GM11168 (cell line): Measurements from ENCODE around the gene TSPAN18.

Source experiments
- in situ Hi-C: fragments of 300-500 bp; cut with MboI; formaldehyde crosslinking; loops from one replicate; pipeline ENCODE4 v1.12.0; 2022; ENCODE audit warnings: low sequenced_read_pairs; ENCODE audit not compliant: unreplicated experiment

Gene TSPAN18, protein sequence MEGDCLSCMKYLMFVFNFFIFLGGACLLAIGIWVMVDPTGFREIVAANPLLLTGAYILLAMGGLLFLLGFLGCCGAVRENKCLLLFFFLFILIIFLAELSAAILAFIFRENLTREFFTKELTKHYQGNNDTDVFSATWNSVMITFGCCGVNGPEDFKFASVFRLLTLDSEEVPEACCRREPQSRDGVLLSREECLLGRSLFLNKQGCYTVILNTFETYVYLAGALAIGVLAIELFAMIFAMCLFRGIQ

GRCh38 chr11:44726283-44727113, at the start of gene TSPAN18:
Gene TSPAN18, plus strand, starts transcription at chr11:44726962. Its CDS starts 179,455 bp downstream, at chr11:44906417.
- in situ Hi-C loops: loop anchor here (5.0 kb wide), 1 partner anchor 191 kb away; no protein-coding TSS in a partner anchor

DNA sequence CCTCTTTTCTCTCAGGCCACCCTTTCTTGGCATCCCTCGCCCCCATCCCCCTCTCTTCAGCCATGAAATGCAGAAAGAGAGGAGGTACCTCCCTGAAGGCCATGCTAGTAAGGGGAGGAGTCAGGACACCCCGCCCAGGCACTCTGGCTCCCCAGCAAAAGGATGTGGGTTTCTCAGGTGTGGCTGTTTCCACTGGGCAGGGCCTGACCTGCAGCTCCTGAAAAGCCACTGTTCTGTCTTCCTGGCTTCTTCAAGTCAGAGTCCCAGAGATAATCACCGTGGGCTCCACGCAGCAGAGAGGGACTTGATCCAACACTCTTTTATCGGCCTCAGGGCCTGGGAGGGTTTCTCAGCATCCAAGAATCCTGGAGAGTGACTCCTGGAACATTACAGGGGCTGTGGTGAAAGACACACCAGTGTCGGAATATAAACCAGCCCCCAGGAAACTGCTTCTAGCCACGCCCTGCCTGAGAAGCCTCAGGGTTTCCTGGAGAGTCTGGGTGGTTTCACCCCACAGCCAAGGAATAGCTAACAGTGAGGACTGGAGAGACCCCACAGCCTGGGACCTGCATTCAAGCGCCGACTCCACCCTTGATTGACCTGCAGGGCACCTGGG, 45.7 kb upstream of the TSPAN18 start:
- in situ Hi-C loops: no loop called here

DNA sequence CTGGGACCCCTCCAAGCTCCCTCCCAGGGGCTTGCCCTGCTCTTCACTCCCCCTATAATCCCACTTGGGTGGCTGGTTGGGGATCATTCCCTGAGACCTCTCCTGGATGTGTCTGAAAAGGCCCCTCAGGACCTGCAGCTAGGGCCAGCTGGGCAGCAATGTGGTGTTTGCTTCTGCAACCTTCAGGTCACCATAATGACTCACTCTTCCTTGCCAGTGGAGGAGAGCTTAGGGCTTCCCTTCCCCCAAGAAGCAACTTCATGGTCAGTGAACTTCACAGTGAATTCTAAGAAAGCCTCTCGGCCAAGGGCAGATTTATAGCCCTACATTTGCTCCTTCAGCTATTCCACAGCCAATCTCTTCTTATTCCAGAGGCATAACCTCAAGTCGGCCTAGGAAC, 45.1 kb upstream of the TSPAN18 start:
- in situ Hi-C loops: no loop called here

DNA sequence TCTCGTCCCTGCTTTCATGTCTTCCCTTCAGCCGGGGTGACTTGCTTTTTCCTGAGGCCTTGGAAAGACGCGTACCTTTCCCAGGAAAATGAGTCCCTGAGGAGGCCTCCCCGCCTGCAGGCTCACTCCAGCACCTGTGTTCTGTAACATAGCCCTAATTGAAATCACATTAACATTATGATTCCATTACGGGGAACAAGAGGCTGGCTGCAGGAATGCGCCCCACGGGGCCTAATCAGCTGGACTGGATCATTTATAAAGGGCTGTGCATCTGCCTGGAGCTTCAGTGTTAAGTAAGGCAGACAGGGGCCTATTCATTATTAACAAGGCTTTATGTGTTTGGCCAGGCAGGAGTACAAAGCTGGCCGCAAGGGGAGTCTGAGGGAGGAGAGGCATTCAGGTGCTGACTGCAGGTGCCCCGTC, 41.9 kb upstream of the TSPAN18 start:
- in situ Hi-C loops: no loop called here

DNA sequence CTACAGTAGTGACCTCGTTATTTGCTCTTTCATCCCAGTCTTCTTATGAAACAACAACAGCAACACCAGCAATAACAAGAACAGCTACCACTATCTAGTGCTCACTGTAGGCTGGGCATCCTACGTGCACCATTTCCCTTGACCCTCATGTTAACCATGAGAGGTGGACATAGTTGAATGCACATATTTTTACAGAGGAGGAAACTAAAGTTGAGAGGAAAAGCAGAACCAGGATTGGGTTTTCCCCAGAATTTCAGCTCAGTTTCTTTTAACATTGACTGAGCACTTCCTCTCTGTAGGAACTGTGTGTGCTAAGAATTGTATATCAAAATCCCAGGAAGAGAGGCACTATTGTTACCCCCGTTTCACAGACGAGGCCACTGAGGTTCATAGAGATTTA, 39.4 kb upstream of the TSPAN18 start:
- in situ Hi-C loops: no loop called here

DNA sequence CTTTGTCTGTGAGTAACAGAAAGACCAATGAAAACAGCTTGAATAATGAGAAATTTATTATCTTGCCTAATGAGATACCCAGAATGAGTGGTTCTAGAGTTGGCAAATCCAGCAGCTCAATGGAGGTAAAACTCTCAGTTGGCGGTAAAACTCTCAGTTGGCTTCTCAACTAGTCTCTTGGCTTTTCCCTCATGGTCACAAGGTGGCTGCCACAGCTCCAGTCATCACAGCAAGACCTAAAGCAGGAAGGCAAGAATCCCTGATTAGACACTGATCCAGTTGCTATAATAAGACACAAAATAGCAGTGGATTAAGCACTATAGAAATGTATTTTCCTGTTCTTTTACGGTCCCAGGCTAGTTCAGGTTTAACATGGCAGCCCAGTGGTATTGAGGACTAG, 37.5 kb upstream of the TSPAN18 start:
- in situ Hi-C loops: no loop called here

DNA sequence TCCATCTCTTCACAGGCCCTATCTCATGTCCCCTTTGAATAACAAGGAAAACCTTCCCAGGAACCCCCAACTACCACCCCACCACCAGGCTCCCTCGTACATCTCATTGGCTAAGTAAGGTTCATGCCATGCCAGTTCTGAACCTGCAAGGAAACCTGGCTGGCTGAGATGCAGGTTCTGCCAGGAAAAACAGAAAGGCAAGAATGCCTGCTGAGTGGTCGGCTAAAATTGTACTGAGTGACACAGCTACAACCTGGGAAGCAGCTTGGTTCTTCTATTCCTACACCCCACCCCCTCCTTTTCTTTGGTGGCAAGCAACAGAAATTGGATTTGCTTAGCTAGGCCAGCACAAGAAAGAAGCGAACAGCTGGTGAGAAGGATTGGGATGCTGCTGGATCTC, 36.1 kb upstream of the TSPAN18 start:
- in situ Hi-C loops: no loop called here

- in situ Hi-C loops: no loop called here
Observed at GRCh38 chr11:44692460-44692859, 34.3 kb upstream of the TSPAN18 start.

DNA sequence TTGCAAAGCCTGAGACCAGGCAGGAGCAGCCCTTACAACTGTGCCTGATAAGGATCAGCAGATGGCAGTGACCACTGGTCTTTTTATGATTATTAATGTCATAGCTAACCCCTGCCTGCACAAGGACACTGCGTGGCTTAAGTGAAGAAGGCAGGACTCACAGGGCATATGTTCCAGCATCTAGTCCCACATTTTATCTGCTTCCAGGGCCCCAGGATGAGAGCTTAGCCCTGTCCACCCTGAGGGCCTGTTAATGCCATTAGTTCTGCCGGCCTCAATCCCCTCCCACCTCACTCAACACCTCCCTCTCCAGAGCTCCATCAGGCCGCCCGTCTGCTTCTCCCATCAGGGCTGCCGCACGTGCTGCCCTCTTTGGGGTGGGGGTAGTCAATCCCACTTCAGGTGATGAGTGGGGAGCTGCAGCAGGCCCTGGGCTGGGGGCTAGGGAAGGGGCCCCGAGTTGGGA, 33.1 kb upstream of the TSPAN18 start:
- in situ Hi-C loops: no loop called here

DNA sequence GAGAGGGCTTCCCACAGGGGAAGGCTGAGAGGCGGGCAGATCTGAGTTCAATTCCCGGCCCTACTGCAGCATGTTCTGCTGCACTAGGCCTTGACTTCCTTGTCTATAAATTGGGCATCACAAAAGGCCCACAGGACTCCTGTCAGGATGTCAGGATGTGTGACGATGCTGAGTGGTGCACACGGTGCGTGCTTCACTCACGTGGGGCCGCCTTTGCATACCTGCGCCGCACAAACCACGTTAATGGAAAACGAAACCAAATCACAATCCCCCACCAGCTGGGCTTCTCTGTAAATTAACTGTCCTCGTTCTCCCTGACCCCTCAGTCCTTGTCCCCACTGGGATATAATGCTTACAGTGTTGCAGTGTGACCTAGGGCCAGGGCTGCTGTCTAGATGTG, 32.3 kb upstream of the TSPAN18 start:
- in situ Hi-C loops: no loop called here

- in situ Hi-C loops: no loop called here
Observed at GRCh38 chr11:44695169-44695833, 31.5 kb upstream of the TSPAN18 start.

DNA sequence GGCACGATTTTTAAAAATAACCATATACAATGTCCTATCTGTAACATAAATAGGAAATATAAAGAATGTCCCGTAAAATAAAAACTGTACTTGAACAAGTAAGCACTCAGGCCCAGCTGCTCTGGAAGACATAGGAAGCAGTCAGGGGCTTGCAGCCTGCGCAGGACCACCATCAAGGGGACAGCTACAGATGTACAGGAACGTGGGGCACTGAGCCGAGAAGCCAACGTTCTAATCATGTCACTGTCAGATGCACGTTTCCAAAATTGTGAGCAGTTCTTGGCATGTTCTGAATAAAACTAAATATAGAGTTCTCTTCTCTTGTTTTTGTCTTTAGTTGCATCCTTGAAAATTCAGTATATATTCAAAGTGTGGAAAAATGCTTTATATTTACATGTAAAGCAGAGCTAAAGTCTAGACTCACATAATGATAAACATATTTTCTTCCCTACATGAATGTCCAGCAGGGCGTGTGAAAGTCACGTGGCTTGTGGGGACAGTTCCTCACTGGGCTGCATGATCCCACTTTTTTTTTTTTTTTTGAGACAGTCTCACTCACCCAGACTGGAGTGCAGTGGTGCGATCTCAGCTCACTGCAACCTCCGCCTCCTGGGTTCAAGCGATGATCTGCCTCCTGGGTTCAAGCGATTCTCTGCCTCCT, 28.4 kb upstream of the TSPAN18 start:
- in situ Hi-C loops: no loop called here

DNA sequence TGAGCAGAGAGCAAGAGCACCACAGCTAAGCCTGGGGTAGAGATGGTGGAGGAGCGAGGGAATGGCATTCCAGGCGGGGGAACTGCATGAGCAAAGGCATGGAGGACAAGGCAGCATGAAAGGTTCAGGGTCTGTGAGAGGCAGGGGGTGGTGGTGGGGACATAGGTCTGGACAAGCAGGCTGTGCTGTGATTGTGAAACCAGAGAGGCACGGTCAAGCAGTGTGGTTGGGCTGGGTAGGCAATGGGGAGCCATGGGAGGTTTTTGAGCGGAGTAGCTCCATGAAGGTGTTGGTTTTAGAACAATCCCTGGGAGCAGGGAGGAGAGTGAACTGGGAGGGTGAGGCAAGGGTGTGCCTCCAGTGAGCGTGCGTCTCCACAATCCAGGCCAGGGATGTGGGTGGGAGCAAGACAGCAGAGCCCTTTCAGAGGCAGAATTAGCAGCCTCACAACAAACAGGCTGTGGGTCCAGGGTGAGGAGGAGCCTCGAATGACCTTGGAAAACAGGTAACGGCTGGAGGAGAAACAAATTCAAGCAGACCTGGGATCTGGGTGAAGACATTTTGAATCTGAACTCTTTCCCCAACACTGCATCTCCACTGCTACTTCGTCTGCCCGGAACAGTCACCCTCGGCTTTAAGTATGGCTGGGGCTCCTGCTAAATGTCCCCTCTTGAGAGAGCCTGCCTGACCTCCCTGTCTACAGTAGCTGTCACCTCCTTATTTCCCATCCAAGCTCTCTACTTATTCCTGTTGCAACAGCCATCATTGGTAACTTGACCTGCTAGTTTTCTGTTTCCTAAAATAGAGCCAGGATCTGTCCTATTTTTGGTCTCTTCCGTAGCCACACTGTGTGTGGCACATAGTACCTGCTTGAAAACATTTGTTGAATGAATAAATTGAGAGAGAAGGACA, 27.0 kb upstream of the TSPAN18 start:
- in situ Hi-C loops: no loop called here

DNA sequence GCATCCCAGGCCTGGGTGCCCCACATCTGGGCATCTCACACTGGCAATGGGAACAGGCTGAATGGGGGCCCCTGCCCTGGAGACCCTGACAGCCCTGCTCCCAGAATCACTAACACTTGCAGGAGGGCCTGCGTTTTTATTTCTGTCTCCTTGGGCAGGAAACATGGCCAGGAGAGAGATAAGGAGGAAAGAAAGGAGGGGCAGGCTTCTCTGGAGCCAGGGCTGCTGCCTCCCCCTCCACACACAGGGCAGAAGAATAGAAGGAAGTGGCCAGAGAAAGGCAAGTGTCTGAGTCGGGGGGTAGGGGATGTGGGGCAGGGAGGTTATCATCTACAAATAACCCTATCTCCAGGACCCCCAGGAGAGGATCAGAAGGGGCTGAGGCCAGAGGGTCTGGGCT, 25.5 kb upstream of the TSPAN18 start:
- in situ Hi-C loops: no loop called here

- in situ Hi-C loops: no loop called here
Observed at GRCh38 chr11:44702889-44703288, 23.9 kb upstream of the TSPAN18 start.

DNA sequence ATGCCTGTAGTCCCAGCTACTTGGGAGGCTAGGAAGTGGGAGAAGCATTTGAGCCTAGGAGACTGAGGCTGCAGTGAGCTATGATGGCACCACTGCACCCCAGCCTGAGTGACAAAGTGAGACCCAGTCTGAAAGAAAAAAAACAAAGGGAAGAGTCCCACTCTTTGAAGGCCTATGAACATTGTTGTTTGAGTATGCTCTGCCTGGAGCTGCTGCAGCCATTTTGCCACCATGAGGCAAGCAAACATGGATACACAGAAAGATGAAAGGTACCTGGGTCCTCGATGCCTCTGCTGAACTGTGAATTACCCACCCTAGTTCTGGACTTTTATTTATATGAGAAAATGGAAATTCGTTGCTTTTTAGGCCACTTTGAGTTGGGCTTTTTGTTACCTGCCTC, 19.7 kb upstream of the TSPAN18 start:
- in situ Hi-C loops: no loop called here

DNA sequence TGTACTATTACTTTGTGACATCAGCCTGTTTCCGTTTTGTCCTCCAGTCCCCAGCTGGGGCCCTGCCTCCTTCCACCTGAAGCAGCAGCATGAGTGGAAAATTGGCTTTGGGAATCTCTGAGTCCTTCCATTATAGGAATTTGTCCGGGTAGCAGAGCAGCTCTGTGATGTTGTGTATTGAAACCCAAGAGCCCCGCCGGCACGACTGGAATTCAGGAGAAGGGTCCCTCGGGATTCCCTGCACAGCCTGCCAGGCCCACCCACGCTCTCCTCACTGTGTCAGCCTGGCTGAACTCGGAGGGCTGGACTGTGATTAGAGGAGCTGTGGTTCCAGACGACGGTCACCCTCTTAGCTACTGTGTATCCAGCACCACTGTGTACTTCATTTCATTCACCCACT, 18.8 kb upstream of the TSPAN18 start:
- in situ Hi-C loops: no loop called here

DNA sequence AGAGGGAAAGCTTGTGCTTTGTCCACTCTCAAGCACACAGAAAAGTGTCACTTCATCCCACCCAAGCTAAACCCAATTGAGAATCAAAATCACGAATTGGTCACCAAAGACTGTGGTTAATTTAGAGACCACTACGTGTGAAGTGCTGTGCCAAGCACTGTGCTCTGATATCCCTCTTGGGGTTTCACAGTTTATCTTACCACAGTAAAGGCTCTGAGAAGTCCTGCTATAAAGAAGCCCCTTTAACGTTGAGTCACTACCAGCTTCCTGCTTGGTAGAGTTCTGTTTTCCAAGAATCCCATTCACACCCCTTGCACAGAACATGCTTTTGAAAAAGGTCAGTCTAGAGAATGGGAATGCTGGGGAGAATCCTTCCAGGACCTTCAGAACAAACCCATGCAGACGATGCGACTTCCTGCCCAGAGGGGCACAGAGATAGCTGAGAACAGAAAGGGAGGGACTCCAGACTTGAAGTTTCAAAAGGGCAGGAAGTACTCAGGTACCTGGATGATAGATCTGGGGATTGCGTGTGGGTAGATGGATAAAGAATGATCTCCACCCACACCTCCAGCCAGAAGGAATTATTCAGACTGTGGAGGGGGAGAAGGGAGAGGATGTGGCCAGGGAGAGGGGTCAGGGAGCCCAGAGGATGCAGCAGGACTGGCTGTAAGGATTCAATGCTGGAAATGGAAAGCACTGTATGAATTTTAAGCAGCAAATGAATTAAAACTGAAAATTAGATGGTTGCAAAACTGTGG, 18.1 kb upstream of the TSPAN18 start:
- in situ Hi-C loops: no loop called here

DNA sequence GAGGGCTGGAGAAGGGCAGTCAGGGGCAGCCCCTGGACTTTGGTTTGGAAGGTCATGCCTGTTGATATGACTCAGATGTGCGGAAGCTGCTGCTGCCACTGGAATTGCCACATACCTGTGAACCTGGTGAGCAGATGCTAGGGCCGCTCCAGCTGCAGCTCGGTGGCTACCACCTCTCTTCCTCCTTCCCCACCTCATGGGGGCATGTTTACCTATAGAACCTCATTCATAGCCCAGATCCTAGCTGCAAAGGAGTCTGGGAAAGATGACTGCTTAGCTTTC, 17.5 kb upstream of the TSPAN18 start:
- in situ Hi-C loops: no loop called here
